ENCODE data around the gene TCP1. TPM values are rescaled to one million over a fixed set of nuclear protein-coding genes. Genes with fewer than 3 reads are reported as not detected.

The TCP1 gene
- total and polyA plus RNA-seq, 9 donors = 83.5 to 237 (median 162) TPM

DNA sequence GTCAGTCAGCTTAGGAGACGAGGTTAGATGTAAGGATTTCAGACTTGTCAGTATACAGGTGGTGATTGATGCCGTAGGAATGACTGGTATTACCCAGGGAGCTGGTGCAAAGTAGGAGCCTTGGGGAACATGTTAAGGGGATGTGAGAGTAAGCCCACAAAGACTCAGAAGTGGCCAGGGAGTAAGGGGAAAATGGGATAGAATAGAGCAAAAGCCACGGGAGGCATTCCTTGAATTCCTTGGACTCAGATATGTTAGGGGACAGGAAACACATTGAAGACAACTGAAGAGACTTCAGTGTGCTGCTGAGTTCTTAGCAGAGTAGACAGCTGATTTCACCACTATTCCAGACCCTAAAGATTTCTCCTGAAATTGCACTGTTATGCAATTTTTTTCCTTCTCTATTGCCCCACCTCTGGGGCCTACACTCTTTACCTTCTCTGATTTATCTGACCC, 28.8 kb downstream of the TCP1 start:
- Histone ChIP-seq H3K27me3 (no peaks in the 10 kb centered on the region), H3K4me1 (ENCODE audit: insufficient read depth) (peaks cover 12% of the 10 kb centered on the region), H3K4me3 (no peak overlapping the region), H3K9me3 (no peaks in the 10 kb centered on the region), H3K36me3 (no peaks in the 10 kb centered on the region), H3K27ac (no peak overlapping the region)
- DNase-seq = no peak
- WGBS, 3 donors = 43 to 47% (median 47%) methylated on average over 3 of the region's 3 CpGs
- intact Hi-C loops (cut with DNase I) = loop anchor here in 1 of 4 donors (5.0 kb wide), 1 partner anchor 68 kb away; the partner anchor contains the start of gene SOD2
- TF ChIP-seq, protein P1, sequence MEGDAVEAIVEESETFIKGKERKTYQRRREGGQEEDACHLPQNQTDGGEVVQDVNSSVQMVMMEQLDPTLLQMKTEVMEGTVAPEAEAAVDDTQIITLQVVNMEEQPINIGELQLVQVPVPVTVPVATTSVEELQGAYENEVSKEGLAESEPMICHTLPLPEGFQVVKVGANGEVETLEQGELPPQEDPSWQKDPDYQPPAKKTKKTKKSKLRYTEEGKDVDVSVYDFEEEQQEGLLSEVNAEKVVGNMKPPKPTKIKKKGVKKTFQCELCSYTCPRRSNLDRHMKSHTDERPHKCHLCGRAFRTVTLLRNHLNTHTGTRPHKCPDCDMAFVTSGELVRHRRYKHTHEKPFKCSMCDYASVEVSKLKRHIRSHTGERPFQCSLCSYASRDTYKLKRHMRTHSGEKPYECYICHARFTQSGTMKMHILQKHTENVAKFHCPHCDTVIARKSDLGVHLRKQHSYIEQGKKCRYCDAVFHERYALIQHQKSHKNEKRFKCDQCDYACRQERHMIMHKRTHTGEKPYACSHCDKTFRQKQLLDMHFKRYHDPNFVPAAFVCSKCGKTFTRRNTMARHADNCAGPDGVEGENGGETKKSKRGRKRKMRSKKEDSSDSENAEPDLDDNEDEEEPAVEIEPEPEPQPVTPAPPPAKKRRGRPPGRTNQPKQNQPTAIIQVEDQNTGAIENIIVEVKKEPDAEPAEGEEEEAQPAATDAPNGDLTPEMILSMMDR (IDR thresholded peaks at IDR 0.05) = no peak
- TF ChIP-seq POLR2A (IDR thresholded peaks at IDR 0.05) (no peak), EP300 (IDR thresholded peaks at IDR 0.05) (no peak)

DNA sequence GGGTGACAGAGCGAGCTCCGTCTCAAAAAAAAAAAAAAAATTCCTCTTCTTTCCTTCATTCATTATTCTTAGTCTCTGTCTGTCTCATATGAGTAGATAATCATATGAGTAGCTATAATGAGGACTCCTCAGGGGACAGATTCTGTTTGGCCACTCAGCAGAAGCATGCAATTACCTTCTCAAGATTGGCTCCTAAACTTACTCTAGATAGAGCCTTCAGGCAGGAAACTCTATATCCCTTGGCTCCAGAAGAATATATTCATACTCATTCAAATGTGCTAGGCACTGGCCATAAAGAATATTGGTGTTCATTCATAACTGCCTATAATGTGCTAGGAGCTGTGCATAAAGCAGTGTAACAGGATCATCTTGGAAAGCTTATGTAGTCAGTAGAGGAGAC, 29.8 kb downstream of the TCP1 start:
- no peak overlapping the region for H3K4me3 ChIP-seq
- H3K4me1 ChIP-seq (ENCODE audit: insufficient read depth) = peaks cover 12% of the 10 kb centered on the region
- no peak overlapping the region for H3K27ac ChIP-seq
- no peaks in the 10 kb centered on the region for H3K27me3 ChIP-seq
- H3K9me3 ChIP-seq = no peaks in the 10 kb centered on the region
- intact Hi-C loops (cut with DNase I) = loop anchor here in 1 of 4 donors (5.0 kb wide), 1 partner anchor 67 kb away; the partner anchor contains the start of gene SOD2
- no peaks in the 10 kb centered on the region for H3K36me3 ChIP-seq
- 56 to 66% (median 65%) methylated on average over 2 of the region's 2 CpGs for WGBS, 3 donors
- no peak for DNase-seq
- TF ChIP-seq EP300 (IDR thresholded peaks at IDR 0.05) (no peak), POLR2A (IDR thresholded peaks at IDR 0.05) (no peak)
- TF ChIP-seq, protein P1 (IDR thresholded peaks at IDR 0.05) = no peak

DNA sequence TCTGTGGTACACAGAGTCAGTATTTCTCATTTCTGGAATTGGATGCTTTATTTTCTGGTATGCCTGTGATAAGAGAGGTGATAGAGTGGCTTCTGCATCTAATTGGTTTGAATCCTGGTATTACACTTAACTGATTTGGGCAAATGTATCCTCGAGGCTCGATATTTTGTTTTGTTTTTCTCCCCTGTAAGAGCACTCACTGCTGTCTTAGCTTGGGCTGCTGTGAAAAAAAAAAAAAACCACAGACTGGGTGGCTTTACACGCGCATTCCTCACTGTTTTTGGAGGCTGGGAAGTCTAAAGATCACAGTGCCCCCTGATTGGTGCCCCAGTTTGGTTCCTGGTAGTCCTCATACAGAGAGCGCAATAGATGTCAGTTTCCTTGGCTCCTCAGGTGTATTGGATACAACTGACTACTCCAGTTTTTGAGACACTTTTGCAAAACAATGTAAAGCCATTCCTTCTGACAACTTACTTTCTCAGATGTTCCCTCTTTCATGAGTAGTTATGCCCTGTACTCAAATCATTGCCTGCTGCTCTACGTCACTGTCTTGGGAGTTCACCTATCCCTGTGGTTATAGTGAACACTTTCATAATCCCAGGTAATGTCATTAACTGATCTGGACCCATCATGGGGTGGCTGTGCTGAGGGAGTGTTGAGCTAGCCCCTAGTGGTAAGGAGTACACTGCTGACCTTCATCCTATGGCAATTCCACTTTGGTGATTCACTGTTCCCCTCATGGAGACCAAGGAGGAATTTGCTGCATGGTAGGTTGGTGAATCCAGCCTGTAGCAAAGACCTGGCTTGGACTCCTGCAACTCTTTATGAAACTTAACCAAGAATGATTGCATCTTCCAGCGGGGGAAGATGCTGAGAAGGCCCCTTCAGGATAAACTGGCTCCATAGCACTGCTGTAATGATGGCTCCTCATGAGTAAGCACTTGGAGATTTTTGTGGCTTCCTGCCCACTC, 31.1 kb downstream of the TCP1 start:
- no peak for DNase-seq
- no peaks in the 10 kb centered on the region for H3K36me3 ChIP-seq
- 81 to 91% (median 84%) methylated on average over 7 of the region's 7 CpGs for WGBS, 3 donors
- no peaks in the 10 kb centered on the region for H3K27me3 ChIP-seq
- TF ChIP-seq EP300 (IDR thresholded peaks at IDR 0.05) = no peak
- TF ChIP-seq POLR2A (IDR thresholded peaks at IDR 0.05) = no peak
- TF ChIP-seq, protein P1 (IDR thresholded peaks at IDR 0.05) = no peak
- H3K27ac ChIP-seq = no peak overlapping the region
- H3K4me3 ChIP-seq = no peak overlapping the region
- intact Hi-C loops (cut with DNase I) = no loop called here
- no peaks in the 10 kb centered on the region for H3K9me3 ChIP-seq
- H3K4me1 ChIP-seq (ENCODE audit: insufficient read depth) = peaks cover 10% of the 10 kb centered on the region

DNA sequence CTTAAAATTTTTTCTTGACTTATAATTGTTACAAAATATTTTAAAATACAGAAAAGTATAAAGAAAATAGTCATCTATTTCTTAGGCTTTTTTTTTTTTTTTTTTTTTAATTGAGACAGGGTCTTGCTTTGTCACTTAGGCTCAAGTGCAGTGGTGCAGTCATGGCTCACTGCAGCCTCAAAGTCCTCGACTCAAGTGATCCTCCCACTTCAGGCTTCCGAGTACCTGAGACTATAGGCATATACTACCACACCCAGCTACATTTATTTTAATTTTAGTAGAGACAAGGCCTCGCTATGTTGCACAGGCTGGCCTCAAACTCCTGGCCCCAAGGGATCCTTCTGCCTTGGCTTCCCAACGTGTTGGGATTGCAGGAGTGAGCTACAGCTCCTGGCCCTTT, 32.9 kb downstream of the TCP1 start:
- no peak for TF ChIP-seq POLR2A (IDR thresholded peaks at IDR 0.05)
- TF ChIP-seq, protein P1 (IDR thresholded peaks at IDR 0.05) = no peak
- no peak for TF ChIP-seq EP300 (IDR thresholded peaks at IDR 0.05)
- Histone ChIP-seq H3K4me3 (no peak overlapping the region), H3K27ac (no peak overlapping the region), H3K27me3 (no peaks in the 10 kb centered on the region), H3K4me1 (ENCODE audit: insufficient read depth) (peaks cover 4% of the 10 kb centered on the region), H3K36me3 (no peaks in the 10 kb centered on the region), H3K9me3 (no peaks in the 10 kb centered on the region)
- WGBS, 3 donors = 86 to 88% (median 88%) methylated on average over 4 of the region's 4 CpGs
- no peak for DNase-seq
- intact Hi-C loops (cut with DNase I) = loop anchor here in 1 of 4 donors (2.0 kb wide), 1 partner anchor 64 kb away; the partner anchor contains the start of gene SOD2
